AG08396 (cell line): Measurements from ENCODE around the gene SFT2D1.

Experiments
- DNase-seq: peaks from one replicate; pipeline ENCODE4 v3.0.0; 2012; ENCODE audit warnings: low spot score, mixed read lengths

SFT2D1 gene

DNA sequence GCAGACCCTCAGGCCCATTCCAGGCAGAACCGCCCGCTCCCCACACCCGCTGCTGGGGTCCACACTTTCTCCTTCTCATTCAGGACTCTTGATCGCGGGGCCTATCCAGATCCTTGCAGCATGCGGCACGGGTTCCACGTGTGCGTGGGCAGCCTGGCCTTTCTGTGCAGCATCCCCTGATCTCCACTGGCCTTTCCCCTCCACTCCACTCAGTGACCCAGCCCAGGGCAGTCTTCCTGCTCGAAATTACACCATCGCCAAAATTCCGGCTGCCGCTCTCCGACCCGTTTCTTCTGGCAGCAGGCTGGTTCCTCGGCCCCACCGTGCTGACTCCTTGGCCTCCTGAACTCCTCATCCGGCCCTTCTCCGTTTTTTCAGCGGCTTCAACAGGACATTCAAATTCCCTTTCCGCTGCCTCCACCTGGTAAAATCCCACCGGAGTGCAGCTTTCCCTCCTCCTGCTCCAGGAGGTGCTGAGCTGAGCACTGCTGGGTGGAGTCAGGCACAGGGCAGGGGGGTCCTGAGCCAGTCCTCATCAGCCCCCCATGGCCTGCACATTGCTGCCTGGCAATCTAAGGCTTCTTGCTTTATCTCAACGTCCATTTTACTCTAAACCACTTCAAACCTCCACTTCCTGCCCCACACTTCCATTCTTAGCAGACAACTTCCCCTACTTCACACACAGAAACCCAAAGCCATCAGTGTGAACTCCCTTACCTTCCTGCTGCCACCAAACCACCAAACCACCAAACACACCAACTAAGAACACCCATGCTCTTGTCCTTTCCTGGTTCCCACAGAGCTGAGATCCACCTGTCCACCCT is 9.0 kb downstream of the SFT2D1 start:
- no peak for DNase-seq

- no peak for DNase-seq
These were observed 10.6 kb downstream of the SFT2D1 start for GRCh38 chr6:166331503-166332415.

GRCh38 chr6:166330612-166331011 is 11.7 kb downstream of the SFT2D1 start:
- peak; percentile 43 for DNase-seq

DNA sequence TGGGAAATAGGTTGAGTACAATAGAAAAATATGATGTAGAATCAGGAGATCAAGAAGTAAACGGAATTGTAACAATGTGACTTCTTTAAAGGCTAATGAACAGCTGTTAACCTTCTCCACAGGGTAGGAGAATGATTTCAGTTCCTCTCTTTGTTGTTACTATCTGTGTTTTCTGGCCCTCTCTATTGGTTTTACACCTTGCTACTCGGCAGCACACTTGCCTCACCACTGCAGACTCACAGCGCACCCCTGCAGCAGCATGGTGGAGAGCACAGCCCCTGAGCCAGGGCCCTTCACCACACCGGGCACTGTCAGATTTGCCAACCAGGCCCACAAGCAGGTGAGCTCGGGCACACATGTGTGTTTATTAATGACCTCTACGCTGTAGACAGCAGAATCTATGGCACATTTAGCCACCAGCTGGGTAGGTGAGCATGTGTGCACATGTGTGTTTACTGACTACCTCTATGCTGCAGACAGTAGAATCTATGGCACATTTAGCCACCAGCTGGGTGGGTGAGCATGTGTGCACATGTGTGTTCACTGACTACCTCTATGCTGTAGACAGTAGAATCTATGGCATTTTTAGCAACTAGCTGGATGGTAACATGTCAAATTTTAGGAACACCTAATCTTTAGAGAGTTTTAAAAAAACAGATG is 16.8 kb downstream of the SFT2D1 start:
- no peak for DNase-seq

- DNase-seq: no peak
These were observed 18.9 kb downstream of the SFT2D1 start for GRCh38 chr6:166323395-166323794.

GRCh38 chr6:166318649-166319600 is 23.4 kb downstream of the SFT2D1 start:
- DNase-seq: no peak

DNA sequence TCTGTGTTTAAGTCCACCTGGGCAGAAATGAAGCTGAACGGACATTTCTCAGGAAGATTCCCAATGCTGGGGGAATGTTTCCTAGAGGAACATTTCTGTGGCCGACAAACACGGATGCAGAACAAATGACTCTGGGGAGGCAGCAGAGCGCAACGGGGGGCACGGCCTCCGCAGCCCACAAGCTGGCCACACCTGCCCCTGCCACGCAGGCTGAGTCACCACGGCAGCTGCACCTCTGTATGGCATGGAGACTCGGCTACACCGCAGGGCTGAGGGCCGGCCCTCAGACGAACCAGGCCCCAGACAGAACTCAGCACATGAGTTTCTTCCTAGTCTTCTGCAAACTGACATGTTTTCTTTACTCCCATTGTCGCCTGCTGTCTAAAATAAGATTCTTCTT is 24.1 kb downstream of the SFT2D1 start:
- DNase-seq: no peak

DNA sequence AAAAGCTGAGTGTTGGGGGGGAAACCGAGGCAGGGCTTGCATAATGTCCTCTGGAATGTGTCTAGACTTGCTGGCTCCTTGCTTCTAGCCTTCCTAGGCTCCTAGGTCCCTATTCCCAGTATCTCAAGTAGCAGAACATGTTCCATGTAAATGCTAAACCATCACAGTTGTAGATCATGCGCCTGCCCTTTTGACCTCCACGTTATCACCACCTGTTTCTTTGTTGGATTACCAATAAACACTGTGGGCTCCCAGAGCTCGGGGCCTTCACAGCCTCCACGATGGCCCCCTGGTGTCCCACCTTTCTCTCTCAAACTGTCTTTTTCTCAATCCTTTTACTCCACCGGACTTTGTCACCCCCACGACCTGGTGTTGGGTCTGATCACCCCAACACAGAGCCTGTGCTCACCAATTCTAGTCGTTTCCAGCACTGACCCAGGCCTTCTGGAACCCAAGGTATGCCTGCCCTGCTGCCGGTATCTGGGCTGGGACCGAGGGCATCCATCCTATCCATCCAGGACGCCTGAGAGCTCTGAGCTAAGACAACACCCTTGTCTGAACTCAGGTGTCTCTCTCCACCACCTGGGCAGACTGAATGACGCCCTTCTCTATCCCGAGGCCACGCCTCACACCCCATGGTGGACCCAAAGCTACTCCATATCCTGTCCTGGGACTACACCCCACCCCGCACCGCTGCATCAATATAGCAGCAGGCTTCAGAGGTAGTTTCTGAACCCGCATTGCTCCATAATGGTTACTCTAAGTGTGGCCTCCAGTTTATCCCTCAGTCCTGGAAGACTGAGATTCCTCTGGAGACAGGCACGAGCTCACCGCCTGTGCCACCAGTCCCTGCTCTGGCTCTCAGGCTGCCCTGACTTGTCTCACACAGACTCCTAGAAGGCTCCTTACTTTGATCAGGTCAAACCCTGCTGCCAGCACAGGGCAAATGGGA is 24.8 kb downstream of the SFT2D1 start:
- DNase-seq: no peak

DNA sequence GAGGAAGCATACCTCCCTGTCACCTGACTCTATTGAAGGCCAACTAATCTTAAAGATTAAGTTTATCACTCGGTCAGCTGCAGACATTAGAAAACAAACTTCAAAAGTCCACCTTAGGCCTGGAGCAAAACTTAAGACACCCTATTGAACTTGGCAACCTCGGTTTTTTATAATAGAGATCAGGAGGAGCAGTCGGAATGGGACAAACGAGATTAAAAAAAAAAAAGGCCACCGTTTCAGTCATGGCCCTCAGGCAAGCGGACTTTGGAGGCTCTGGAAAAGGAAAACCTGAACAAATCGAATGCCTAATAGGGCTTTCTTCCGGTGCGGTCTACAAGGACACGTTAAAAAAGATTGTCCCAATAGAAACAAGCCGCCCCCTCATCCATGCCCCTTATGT is 26.9 kb downstream of the SFT2D1 start:
- DNase-seq: no peak

DNA sequence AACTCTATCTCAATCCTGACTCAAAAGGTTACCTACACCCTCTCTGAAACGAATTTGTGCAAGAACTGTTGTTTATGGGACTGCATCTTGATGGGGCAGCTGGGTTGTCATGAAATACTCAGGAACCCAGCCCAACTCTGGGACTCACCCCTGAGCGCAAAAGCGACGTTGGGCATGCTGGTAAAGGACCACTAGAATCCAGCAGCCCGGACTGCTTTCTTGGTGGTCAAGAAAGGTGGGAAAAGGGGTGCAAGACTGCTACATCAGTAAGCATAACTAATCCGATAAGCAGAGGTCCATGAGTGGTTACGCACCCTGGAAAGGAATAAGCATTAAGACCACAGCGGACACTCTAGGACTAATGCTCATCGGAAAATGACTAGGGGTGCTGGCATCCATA is 27.9 kb downstream of the SFT2D1 start:
- DNase-seq: no peak

GRCh38 chr6:166313255-166314070 is 28.9 kb downstream of the SFT2D1 start:
- DNase-seq: no peak

DNA sequence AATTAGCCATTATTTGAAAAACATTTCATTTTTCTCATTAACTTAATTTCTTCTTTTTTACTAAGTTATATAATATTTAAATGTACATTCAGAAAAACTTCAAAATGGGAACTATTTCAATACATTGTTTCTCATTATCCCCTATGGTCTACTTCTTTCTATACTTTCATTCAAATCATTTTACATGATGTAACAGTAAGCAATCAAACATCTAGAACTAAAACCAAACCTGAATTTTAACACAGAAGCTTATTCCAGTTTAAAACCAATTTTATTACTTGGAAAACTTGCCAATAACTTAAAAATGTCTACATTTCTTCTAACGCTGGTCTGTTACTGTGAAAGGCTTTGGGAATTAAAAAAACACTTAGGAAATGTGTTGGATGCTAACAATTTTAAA is 29.5 kb downstream of the SFT2D1 start:
- no peak for DNase-seq

DNA sequence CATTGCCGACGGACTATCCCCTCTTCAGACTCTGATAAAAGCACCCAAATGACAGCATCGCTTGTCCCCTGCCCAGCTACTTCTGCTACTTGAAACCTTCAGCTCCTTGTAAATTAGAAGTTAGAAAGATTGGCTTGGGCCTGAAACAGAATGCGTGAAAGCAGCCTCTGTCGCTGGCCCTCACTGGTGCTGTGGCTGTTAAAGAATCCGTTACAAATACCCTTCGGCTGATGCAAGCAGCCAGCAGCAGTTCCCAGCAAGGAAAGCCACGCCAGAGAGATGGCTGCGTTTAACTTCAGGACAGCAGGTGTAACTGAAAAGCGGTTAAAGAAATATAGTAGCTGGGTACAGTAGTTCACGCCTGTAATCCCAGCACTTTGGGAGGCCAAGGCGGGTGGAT is 31.7 kb downstream of the SFT2D1 start:
- no peak for DNase-seq

DNA sequence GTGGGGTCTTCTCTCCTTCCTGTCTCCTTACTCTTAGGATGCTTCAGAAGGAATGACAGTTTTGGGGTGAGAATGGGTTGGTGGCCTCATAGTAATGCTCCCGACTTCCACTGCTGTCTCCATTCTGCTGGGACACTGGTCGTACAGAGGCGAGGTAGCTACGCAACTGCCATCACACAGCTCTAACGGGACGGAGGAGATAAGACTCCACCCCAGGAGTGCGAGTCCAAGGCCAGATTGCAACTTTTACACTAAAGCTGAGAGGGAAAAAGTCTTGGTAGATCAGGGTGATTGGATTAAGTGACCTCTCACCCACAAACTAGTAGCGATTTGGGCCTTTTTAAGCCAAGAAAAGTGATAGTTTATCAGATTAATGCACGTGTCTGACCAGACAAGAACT is 32.4 kb downstream of the SFT2D1 start:
- DNase-seq: no peak

DNA sequence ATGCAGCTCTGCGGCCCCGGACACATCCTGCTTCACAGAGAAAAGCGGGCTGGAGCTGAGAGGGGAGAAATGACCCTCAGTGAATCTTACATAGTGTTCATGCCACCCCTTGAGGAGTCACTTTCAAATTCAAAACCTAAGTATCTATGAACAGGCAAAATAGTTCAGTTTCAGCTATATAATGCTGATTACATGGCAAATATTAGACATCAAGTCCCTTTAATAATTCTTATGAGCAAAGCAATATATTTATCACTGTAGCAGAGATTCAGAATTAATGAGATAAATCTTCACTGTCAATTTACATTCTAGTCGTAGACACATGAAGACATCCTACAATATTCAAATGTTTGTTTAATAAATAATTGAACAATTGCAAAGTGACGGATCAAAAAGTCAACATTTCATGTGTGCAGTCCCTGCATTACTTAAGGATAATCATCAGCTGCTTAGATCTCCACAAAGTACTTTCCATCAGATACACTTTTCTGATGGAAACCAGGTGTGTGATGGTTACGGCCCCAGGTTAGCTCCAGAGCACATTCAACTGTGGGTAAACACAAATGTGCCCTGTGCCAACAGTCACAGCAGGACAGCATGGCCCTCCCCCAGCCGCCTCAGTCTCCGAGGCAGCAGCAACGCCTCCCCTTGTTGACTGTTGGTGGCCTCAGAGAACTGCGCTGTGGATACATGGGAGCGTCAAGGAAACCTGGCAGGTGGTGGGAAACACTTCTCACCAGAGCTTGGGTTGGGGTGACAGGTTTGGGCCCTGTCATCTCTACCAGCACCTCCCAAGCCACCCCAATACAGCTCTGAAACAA is 33.4 kb downstream of the SFT2D1 start:
- DNase-seq: no peak

GRCh38 chr6:166308033-166308768 is 34.1 kb downstream of the SFT2D1 start, which contains the start of gene PRR18:
PRR18 (minus strand) TSS chr6:166308392; CDS start chr6:166308142, 250 bp downstream.
- no peak for DNase-seq
